SIG-M5 (cell line): ENCODE measurements around the gene PLEKHG5.

Experiments used
- DNase-seq: peaks from one replicate; lab custom pipeline; 2025; lab: John Stamatoyannopoulos, UW

PLEKHG5 gene, protein sequence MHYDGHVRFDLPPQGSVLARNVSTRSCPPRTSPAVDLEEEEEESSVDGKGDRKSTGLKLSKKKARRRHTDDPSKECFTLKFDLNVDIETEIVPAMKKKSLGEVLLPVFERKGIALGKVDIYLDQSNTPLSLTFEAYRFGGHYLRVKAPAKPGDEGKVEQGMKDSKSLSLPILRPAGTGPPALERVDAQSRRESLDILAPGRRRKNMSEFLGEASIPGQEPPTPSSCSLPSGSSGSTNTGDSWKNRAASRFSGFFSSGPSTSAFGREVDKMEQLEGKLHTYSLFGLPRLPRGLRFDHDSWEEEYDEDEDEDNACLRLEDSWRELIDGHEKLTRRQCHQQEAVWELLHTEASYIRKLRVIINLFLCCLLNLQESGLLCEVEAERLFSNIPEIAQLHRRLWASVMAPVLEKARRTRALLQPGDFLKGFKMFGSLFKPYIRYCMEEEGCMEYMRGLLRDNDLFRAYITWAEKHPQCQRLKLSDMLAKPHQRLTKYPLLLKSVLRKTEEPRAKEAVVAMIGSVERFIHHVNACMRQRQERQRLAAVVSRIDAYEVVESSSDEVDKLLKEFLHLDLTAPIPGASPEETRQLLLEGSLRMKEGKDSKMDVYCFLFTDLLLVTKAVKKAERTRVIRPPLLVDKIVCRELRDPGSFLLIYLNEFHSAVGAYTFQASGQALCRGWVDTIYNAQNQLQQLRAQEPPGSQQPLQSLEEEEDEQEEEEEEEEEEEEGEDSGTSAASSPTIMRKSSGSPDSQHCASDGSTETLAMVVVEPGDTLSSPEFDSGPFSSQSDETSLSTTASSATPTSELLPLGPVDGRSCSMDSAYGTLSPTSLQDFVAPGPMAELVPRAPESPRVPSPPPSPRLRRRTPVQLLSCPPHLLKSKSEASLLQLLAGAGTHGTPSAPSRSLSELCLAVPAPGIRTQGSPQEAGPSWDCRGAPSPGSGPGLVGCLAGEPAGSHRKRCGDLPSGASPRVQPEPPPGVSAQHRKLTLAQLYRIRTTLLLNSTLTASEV

GRCh38 chr1:6491480-6491962 is at the start of gene PLEKHG5:
TSS of gene PLEKHG5 (minus strand) at chr1:6491667. CDS start at chr1:6477571, 14,096 bp downstream.
- DNase-seq = no peak

DNA sequence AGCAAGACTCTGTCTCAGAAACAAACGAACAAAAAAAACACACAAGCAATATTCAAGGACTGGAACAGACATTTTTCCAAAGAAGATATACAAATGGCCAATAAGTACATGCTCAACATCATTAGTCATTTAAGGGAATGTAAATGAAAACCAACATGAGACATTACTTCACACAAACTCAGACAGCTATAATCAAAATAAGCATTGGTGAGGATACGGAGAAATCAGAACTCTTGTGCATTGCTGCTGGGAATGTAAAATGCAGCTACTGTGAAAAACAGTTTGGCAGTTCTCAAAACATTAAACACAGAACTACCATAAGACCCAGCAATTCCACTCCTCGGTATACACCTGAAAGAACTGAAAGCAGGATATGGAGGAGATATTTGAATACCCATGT is 47.5 kb upstream of the PLEKHG5 start:
- no peak for DNase-seq

DNA sequence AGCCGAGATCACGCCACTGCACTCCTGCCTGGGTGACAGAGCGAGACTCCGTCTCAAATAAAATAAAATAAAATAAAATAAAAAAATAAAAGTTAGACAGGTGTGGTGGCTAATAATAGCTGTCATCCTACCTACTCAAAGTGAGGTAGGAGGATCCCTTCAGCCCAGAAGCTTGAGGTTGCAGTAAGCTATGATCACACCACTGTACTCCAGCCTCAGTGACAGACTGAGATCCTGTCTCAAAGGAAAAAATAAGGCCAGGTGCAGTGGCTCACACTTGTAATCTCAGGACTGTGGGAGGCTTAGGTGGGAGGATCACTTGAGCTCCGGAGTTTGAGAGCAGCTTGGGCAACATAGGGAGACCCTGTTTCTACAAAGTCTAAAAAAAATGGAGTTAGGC is 44.8 kb upstream of the PLEKHG5 start:
- DNase-seq = no peak

DNA sequence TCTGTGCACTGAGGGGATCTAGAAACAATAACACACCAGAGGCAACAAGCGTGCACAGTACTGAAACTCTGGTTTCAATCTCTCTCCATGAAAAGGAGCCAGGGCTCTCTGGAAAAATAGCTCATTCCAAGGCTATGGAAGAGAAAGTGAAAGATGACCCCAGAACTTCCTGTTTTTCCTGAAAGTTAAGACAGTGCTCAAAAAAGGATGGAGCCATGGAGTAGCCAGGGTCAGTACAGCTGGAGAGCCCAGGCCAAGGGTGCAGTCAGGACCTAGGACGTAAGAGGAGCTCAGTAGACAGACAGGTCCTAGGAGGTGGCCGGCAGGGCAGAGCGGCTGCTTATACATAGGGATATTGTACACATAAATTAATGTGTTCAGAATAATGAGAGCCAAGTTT is 43.7 kb upstream of the PLEKHG5 start:
- no peak for DNase-seq

DNA sequence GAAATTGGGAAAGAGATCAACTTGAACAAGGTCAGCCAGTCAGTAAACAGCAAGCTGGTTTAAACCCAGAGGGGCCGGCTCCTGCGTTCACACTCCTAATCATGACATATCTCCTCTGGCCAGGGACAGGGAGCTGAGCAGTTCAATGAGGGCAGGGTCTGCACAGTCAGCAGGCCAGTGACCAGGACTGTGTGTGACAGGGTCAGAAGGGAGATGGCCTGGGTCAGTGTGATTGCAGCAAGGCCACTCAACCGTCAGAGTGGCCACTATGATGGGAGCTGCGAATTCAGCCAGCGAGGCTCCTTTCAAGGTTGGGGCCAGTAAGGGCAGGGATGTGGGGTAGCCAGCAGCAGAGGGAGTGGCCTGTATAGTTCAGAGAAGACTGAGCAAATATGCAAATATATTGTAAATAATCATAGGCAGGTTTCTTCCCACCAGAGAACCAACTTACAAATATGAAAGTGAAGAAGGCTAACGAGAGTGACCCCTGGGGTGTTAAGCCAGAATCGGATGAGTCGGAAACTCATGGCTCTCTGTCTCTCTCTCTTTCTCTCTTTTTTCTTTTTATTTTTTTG is 42.9 kb upstream of the PLEKHG5 start:
- no peak for DNase-seq

- no peak for DNase-seq
Measured at GRCh38 chr1:6531996-6532395, 40.5 kb upstream of the PLEKHG5 start.

DNA sequence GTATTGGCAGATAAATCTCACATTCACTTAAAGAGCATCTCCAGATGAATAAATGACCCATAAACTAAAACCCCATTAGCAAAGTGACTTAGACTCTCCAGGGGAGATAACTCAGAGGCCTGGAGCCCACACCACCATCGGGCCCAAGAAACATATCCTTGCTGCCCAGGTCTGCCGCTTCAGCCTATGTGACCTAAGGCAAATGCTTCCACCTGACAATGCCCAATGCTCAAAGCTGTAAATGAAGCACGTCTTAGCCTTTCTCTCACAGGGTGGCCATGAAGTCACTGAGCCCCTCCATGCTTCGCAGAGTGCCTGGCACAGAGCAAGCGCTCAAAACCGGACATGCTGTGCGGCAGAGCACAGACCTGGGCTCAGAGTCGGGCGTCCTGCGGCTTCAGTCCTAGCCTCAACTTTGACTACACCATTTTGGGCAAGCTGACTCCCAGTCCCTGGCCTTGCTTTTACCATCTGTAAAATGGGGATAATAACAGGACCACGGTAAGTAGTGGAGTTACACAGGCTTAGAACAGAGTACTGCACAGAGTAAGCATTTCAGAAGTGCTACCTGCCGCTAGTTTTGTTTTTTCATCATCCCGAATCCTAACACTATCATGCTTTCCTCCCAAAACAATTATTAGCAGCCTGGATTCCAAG is 39.2 kb upstream of the PLEKHG5 start:
- no peak for DNase-seq

DNA sequence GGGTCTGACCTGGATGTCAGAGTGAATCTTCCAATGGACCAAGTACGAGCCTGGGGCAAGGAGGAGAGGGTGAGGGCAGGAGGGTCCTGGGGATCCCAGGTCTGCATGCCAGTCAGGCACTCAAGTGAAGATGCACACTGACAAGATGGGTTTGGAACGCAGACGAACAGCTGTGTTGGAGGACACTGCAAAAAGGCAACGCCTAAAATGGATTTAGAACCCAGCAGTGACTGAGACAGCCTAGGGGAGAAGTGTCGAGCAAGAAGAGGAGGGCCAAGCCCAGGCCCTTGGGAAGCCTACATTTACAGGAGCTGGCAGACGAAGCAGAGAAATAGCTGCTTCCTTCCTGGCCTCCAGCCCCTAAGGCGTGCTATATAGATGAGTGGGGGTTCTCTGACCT is 37.0 kb upstream of the PLEKHG5 start:
- no peak for DNase-seq

DNA sequence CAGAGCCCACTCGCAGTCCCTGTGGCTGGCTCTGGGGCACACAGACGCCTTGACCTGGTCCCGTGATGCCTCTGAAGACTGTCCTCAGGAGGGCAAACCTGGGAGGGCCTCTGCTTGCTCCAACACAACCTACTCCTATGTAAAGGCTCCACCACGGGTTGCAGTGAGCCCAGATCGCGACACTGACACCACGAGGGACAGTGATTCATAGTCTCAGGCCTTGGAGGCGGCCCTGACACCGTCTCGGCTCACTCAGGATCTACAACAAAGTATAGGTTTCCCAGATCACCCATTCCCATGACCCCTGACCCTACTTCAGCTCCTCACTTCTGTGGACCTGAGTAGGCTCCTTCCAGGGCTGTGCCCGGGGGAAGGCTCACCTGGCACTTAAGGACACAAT is 34.8 kb upstream of the PLEKHG5 start:
- no peak for DNase-seq

GRCh38 chr1:6523566-6523965 is 32.1 kb upstream of the PLEKHG5 start:
- no peak for DNase-seq

- DNase-seq = no peak
Measured at GRCh38 chr1:6521536-6521935, 30.1 kb upstream of the PLEKHG5 start.

GRCh38 chr1:6519935-6520671 is 28.6 kb upstream of the PLEKHG5 start:
- no peak for DNase-seq

GRCh38 chr1:6519491-6519934 is 28.0 kb upstream of the PLEKHG5 start:
- DNase-seq = no peak

- DNase-seq = no peak
Measured at GRCh38 chr1:6517435-6517851, 26.0 kb upstream of the PLEKHG5 start.

DNA sequence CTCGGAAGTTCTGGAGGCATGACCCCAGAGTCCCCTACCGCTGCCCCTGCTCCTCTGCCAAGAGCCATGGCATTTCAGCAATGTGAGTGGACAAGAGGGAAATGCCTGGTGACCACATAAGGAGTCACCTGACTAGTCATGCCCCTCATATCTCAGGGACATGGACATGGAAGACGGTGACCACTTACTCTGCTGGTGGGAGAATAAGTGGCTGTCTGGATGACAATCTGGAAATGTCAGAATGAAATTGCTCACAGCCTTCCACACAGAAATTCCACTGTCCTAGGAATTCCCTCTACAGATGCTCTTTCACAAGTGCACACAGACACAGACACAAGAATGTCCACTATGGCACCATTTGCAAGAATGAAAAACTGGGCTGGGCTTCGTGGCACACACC is 24.3 kb upstream of the PLEKHG5 start:
- no peak for DNase-seq

- DNase-seq = no peak
Measured at GRCh38 chr1:6513320-6513801, 21.9 kb upstream of the PLEKHG5 start.

- DNase-seq = no peak
Measured at GRCh38 chr1:6512908-6513280, 21.4 kb upstream of the PLEKHG5 start.

GRCh38 chr1:6512245-6512907 is 20.9 kb upstream of the PLEKHG5 start:
- DNase-seq = no peak

DNA sequence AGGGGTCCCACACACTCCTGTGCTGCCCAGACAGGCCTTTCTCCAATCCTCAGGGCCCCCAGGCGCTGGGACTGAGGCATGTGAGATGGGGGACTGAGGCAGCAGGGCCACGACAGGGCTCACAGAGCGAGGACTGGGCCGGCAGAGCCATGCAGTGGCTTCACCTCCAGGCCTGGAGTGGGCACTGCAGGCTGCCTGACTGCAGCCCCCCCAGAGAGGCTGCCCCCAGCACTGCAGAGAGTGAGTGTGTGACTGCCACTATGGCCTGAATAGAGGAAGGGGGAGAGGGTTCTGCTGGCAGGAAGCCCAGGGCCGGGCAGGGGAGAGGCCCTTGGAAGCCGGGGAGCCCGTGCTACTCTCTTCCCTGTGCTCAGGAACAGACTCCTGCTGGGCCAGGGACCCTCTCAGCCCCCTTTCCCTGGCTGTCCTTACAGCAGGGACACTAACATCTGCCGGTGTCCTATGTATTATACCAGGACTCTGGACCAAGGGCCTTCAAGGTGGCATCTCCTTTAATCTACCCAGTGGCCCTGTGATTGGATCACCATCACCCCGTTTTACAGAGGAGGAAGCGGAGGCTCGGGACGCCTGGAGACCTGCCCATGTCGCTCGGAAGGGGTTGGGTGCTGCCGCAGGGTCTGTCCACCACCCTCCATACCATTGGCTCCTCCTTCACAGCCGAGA is 20.2 kb upstream of the PLEKHG5 start:
- DNase-seq = no peak

GRCh38 chr1:6511056-6511455 is 19.6 kb upstream of the PLEKHG5 start:
- no peak for DNase-seq
